Measurements from ENCODE around the gene POLRMT.
A peak's percentile ranks its signal among the peaks of the same experiment; 100 is the strongest.
"Not testable (repeated sequence)": the region's sequence is repeated elsewhere in the genome, so short reads cannot be mapped to it uniquely, and the experiment has no call there.

The POLRMT gene

DNA sequence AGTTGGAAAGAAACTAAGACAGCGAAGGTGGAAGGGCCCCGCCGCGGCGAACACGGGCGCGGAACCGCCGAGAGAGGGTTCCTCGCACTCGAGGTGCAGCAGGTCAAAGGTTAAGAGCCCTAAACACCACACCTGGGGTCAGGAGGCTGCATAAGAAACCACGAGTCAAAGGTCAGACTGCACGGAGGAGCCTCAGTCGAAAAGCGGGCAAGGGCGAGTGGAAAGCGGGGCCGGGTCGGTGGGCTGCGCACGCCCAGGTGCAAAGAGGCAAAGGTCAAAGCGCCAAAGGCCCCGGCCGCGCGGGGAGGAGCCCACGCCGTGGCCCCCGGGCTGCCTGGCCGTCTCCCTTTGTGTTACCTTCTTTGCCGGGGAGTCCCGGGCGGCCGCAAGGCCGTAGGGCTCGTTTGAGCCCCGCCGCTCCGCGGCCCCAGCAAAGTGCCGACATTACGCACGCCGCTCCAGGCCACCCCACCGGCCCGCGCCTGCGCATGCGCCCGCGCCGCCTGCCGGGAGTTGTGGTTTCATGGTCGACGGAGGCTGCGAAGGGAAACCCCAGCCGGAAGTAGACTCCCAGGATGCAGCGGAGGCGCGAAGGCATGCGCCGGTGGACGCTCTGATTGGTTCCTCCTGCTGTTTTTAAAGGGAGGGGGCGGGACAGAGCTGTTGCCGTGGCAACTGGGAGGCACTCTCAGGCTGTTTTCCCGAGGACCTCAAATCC is at the start of gene POLRMT:
POLRMT (minus strand) TSS at position 470 of the 718 bp plus-strand sequence; CDS start at position 445, 25 bp downstream.
- DNase-seq (ENCODE audit: low spot score), result peak; percentile 100

- no peak for DNase-seq (ENCODE audit: low spot score)
Observed at GRCh38 chr19:682678-683320, 49.5 kb upstream of the POLRMT start.

DNA sequence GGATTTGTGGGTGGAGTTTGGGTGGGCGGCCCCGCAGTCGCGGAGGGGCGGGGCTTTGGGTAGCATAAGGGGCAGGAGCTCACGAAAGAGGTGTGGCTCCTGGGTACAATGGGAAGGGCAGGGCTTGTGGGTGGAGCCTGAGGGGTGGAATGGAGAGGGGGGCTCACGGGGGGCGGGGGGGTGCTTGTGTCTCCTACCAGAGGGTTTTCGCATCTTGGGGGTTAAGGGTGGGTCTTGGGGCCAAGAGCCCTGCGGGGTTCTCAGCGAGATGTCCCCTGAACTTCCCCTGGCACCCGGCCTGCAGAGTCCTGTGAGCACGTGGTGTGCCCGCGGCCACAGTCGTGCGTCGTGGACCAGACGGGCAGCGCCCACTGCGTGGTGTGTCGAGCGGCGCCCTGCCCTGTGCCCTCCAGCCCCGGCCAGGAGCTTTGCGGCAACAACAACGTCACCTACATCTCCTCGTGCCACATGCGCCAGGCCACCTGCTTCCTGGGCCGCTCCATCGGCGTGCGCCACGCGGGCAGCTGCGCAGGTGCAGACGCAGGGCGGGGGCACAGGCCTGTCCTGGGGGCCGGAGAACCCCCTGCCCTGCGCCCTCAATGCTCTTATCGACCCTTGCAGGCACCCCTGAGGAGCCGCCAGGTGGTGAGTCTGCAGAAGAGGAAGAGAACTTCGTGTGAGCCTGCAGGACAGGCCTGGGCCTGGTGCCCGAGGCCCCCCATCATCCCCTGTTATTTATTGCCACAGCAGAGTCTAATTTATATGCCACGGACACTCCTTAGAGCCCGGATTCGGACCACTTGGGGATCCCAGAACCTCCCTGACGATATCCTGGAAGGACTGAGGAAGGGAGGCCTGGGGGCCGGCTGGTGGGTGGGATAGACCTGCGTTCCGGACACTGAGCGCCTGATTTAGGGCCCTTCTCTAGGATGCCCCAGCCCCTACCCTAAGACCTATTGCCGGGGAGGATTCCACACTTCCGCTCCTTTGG is 48.0 kb upstream of the POLRMT start:
- DNase-seq (ENCODE audit: low spot score), result no peak

DNA sequence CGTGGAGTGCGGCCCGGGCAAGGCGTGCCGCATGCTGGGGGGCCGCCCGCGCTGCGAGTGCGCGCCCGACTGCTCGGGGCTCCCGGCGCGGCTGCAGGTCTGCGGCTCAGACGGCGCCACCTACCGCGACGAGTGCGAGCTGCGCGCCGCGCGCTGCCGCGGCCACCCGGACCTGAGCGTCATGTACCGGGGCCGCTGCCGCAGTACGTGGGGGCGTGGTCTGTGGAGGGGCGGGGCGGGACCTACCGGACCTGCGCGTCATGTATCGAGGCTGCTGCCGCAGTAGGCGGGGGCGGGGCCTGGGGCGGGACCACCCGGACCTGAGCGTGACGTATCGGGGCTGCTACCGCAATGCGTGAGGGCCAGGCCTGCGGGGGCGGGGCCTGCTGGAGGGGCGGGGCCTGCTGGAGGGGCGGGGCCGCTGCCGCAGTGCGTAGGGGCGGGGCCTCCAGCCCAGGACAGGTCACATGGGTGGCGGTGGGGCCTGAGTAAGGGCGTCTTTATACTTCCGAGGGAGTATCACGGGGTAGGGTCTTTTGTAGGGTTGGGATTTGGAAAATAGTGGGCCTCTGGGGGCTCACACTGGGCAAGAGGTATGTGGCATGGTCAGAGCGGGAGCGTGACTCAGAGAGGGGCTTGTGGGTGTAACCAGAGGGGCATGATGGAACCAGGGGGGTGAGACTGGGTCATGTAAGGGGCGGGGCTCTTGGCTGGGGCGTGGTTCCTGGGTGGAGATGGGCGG is 47.1 kb upstream of the POLRMT start:
- peak; percentile 98 for DNase-seq (ENCODE audit: low spot score)

DNA sequence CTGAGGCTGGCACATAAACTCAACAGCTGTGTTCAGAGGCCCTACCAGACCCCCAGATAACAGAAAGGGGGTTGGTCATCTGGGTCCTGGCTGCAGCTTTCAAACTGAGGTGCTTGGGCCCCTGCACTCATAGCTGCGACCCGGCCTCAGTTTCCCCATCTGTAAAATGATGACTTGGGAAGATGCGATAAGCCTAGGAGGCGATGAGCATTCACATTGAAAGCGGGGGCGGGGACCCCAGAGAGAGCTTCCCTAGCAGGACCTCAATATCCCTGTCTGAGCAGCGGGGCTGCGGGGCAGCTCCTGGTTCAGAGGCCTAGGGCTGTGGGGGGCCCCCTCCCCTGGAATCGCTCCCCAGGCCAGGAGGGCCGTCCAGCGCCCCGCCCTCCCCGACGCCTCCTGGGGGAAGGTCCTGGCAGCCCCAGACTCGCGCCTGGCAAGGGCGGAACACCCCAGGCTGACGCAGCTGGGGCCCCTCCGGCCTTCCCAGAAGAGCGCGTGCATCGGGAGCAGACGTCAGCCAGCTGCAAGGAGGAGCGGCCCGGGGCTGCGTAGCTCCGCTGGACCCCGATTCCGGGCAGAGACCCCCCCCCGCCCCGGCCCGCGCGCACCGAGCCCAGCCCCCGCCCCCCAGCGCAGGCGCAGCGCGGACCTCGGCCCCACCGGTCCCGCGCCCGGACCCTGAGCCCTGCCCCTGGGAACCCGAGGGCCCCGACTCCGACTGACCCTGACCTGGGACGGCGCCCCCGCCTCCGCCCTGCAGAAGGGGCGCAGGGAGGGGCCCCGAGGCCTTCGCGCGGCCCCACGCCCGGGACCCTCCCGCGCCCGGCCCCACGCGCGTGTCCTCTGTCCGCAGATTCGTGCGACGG is 46.3 kb upstream of the POLRMT start:
- DNase-seq (ENCODE audit: low spot score), result peak; percentile 54

DNA sequence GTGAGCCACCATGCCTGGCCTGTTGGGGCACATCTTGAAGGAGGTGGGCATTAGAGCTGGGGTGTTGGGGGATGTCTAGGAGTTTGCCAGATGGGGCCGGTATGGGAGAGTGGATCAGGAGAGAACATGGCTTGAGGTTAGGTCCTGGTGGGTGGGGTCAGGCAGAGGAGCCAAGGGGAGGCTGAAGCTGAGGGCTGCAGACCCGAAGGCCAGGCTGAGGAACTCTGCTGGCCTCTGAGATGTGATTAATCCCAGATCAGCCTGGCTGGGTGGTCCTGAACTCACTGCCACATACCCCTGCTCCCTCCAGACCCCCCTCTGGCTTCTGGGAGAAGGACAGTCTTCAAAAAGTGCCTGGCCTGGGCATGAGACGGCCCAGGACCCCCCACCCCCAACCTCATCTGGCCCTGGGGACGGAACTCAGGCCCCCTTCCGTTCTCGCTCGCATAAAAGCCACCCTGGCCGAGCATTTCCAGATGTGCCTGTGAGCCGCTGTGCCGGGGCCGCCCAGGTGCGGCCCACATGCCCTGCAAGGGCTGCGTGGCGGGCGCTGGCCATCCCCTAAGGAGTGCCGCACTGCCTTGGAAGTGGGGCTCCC is 45.6 kb upstream of the POLRMT start:
- no peak for DNase-seq (ENCODE audit: low spot score)

- DNase-seq (ENCODE audit: low spot score), result no peak
Observed at GRCh38 chr19:677601-678436, 44.5 kb upstream of the POLRMT start.

DNA sequence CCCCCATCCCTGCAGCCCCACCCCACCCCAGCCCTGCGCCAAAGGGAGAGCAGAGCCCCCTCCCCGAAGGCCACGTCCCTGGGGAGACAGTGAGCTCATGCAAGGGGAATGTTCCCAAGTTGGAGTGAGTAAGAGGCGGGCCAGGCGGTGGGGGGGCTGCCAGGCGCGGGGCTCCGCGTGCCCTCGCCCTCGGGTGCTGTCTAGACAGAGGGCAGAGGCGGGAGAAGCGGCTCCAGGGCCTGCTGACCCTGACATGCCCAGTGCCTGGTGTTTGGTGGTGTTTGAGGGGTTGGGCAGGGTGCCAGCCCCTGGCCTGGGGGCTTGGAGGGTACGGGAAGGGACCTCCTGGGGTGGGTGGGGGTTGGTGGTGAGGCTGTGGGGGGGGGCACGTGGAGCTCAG is 43.9 kb upstream of the POLRMT start:
- DNase-seq (ENCODE audit: low spot score), result peak; percentile 86

DNA sequence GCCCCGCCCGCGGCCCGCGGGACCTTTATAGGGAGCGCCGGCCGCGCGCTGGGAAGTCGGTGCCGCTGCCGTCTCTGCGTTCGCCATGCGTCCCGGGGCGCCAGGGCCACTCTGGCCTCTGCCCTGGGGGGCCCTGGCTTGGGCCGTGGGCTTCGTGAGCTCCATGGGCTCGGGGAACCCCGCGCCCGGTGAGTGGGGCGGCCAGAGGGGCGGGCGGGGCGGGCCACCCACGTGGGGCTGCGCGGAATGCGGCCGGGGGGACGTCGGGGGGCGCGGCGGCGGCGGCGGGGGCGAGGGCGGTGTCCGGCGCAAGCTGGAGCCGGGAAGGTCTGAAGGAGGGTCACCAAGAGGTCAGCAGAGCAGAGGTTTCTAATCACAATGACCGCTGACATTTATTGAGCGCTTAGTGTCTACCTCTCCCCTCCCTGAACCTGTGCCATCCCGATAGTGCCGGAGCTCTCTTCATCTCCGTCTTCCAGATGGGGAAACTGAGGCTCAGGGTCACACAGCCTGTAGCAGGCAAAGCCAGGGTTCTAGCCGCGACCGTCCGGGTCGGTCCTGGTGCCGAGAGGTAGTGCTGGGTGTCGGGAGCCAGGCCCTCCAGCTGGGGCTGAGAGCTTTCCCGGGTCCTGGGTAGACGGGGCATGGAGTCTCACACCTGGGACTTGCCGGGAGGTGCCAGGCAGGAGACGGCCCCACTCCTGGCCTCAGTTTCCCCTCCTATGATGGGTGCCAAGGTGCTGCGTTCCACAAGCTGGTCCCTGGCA is 43.2 kb upstream of the POLRMT start, which contains the start of gene FSTL3:
FSTL3 (plus strand) TSS at position 54 of the 767 bp plus-strand sequence; CDS start at position 86, 32 bp downstream.
- peak; percentile 35 for DNase-seq (ENCODE audit: low spot score)

DNA sequence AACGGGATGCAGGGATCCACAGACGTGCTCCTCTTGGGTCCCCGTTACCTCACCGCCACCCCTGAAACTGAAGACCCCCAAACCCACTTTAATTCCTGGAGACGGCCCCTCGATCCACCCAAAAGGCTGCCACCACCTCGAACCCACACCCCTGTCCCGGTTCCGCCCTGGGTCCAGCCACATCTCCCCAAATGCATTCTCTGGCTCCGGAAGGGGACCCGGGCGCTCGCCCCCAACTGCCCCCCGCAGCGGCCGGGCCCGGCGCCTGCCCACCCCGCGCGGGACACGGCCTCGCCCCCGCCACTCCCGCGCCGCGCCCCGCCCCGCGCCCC is 42.6 kb upstream of the POLRMT start:
- DNase-seq (ENCODE audit: low spot score), result no peak

DNA sequence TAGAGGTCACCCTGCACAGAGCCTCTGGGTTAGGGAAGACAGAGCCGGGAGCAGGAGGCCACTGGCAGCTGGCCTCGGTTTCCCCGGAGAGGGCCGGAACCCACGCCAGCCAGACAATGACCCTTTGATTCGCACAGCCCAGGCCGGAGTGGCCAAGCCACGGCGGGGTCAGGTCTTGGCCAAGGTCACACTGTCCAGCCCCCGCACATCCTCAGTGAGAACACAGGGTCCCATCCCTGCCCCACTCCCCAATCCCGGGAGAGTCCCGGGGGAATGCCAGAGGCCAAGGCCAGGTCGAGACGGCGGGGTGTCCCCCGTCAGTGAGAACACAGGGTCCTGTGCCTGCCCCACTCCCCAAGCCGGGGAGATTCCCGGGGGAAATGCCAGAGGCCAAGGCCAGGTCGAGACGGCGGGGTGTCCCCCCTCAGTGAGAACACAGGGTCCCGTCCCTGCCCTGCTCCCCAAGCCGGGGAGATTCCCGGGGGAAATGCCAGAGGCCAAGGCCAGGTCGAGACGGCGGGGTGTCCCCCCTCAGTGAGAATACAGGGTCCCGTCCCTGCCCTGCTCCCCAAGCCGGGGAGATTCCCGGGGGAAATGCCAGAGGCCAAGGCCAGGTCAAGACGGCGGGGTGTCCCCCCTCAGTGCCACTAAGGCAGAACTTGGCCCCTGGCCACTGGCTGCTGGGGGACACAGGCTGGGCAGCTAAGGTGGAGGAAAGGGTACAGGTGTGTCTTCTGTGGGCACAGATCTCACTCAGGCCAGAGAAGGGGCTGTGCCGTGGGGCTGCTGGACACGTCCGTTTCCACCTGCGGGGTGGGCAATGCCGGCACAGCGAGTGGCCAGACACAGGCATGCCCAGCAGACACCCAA is 41.2 kb upstream of the POLRMT start:
- no peak for DNase-seq (ENCODE audit: low spot score)

DNA sequence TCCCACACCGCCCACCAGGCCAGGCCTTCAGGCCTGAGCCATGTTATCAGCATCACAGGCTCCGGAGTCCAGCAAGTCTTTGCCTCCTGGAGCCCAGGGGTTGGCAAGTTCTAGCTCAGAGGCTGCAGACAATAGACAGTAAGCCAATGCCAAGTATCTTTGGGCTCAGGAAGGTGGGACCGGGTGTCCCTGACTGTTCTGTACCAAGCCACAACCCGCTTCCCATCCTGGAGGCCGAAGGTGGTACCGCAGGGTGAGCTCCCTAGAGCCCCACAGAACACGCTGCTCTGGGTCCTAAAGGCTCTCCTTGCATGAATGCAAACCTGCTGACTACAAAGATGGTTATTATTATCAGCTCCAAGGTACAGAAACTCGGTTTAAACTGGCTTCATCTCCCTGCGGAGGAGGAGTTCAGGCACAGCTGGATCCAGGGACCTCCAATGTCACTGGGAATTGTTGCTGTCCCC is 37.3 kb upstream of the POLRMT start:
- DNase-seq (ENCODE audit: low spot score), result no peak

DNA sequence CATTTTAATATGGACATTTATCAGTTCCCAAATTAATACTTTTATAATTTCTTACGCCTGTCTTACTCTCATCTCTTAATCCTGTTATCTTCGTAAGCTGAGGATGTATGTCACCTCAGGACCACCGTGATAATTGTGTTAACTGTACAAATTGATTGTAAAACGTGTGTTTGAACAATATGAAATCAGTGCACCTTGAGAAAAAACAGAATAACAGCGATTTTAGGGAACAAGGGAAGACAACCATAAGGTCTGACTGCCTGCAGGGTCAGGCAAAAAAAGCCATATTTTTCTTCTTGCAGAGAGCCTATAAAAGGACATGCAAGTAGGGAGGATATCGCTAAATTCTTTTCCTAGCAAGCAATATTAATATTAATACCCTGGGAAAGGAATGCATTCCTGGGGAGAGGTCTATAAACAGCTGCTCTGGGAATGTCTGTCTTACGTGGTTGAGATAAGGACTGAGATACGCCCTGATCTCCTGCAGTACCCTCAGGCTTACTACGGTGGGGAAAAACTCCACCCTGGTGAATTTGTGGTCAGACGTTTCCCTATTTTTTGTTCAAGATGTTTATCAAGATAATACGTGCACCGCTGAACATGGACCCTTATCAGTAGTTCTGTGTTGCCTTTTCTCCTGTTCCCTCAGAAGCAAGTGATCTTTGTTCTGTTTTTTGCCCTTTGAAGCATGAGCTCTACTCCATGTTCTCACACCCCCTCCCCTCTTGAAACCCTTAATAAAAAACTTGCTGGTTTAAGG is 35.5 kb upstream of the POLRMT start:
- DNase-seq (ENCODE audit: low spot score), result not testable (repeated sequence)

- DNase-seq (ENCODE audit: low spot score), result not testable (repeated sequence)
Observed at GRCh38 chr19:666985-667573, 33.7 kb upstream of the POLRMT start.

DNA sequence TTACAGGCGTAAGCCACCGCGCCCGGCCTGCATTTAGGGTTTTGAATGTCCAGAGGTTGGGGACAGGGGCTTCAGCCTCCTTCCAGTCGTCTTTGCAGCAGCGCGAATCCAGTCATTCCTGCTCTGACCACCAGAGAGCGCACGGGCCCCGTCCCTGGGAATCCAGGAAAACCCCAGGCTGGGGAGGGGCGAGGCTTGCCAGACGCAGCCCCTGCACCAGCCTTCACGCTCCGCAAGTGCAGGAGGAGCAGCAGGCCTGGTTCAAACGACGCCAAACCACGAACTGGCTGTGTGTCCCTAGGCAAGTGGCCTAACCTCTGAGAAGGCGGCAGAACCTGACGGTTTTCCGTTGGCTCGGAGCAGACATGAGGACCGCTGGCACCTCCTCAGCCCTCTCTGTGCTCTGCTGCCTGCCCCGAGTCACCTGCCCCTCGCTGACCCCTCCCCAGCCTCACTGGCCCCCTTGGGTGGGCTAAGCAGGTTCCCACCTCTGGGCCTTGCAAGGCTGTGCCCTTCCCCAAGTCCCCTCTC is 31.6 kb upstream of the POLRMT start:
- peak; percentile 85 for DNase-seq (ENCODE audit: low spot score)

DNA sequence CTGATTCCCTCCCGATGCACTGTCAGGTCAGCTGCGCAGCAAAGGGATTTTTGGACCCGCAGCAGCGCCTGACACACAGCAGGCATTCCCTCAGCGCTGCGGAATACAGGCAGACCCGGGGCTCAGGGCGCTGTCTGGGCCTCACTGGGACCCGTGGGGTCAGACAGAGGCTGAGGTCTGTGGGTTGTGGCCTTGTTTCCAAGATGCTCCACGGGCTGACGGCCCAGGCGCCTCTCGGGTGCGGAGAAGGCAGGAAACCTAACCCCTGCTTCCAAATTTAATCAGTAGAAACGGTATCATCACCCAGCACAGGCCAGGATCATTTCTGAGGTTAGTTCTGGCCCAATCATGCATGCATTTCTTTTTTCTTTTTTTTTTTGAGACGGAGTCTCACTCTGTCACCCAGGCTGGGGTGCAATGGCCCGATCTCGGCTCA is 30.4 kb upstream of the POLRMT start:
- DNase-seq (ENCODE audit: low spot score), result no peak

Measured in AG08395 (cell line).